Sigmoid colon (tissue), 4 donors: ENCODE measurements around the gene PRMT1.

Experiments used
- CTCF ChIP-seq, 4 experiments: fragments of 450-650 bp in 3 of 4; fragments of 200-600 bp in 1 of 4; IDR thresholded peaks; one replicate each; pipeline ENCODE4 v1.5.1; 2016 to 2019; ENCODE audit warnings: antibody characterized with exemption in 4 of 4, mild to moderate bottlenecking in 3 of 4, moderate library complexity in 2 of 4
- EP300 ChIP-seq, 4 donors: sonication (generic); formaldehyde crosslinking; IDR thresholded peaks; one replicate each; pipeline ENCODE4 v1.6.1; 2017; ENCODE audit warnings: antibody characterized with exemption in 4 of 4
- POLR2A ChIP-seq, 2 donors: fragments of 450-650 bp; IDR thresholded peaks; one replicate each; pipeline ENCODE4 v1.6.1; 2016; ENCODE audit warnings: antibody characterized with exemption in 2 of 2, mild to moderate bottlenecking in 2 of 2, moderate library complexity in 2 of 2
- POLR2AphosphoS5 ChIP-seq, 4 donors: sonication (generic); formaldehyde crosslinking; IDR thresholded peaks; one replicate each; pipeline ENCODE4 v1.6.1; 2017; ENCODE audit warnings: antibody characterized with exemption in 4 of 4

DNA sequence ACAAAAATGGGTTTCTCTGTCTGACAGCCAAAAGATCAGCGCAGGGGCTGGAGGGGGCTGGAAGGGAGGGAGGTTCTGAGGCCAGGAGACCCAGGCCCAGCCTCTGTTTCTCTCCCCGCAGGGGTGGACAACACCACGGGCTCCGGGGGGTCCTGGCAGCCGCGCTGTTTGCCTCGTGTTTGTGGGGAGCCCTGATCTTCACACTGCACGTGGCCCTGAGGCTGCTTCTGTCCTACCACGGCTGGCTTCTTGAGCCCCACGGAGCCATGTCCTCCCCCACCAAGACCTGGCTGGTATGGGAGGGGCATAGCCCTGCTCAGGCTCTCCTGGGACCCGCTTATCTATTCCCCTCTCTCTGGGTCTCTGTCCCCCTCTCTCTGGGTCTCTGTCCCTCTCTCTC is 23.5 kb downstream of the PRMT1 start:
- TF ChIP-seq POLR2A (IDR thresholded peaks at IDR 0.05) (no peak), CTCF (IDR thresholded peaks at IDR 0.05) (no peak), POLR2AphosphoS5 (IDR thresholded peaks at IDR 0.05) (no peak), EP300 (IDR thresholded peaks at IDR 0.05) (no peak)
